ENCODE results near the gene TUBA3E.
"Not testable (repeated sequence)": the region's sequence is repeated elsewhere in the genome, so short reads cannot be mapped to it uniquely, and the experiment has no call there.

TUBA3E gene

DNA sequence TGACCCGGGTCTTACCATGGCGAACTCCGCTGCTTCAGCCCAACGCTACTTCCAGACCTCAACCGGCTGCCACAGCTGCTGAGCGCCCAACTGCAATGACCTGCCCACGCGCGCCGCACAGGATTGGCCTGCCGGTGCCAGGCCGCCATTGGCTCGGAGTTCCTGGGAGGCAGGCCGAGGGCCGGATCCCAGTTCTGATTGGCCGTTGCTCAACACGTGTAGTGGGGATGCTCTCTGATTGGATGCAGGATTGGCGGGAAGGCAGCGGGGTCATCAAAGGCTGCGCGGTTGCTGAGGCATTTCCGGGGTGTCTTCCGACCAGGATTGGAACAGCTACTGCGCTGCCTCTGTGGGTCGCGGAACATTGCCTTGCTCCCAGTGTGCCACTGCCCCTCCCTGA is at the start of gene TUBA3E:
Gene TUBA3E (minus strand): TSS at position 97 of the 400 bp plus-strand sequence. CDS start 79 bp downstream, at position 18.
- DNase-seq: no peak

DNA sequence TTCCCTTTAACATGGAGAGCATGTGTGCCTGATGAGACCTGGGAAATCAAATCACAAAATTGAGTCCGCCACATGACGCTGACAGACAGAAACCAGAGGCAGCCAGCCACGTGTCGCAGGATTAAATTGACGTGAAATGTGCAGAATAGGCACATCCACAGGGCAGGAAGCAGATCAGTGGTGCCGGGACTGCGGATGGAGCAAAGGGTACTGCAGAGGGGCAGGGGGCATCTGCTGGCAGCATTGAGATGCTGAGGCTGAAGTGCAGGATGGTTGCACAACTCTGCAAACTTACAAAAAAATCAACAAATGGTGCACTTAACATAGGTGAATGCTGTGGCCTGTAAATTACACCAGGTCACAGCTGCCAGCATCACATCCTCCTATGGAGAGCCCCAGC is 48.2 kb upstream of the TUBA3E start:
- no peak for DNase-seq

DNA sequence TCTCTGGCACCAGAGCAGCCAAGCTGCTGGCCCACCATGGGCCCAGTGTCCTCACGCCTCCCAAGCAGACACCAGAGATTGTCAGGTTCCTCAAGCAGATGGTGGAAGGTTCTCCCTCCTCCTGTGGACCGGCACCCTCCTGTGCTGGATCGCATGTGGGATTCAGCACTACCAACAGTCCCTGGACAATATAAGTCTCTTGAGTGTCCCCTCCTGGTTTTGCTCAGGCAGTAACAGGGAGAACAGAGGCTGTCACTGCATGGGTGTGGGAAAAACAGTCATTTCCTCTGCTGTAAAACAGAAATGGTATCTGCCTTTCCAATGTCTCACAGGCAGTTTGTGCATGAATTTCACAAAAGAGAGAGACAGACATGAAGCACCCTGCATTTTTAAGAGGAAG is 47.7 kb upstream of the TUBA3E start:
- DNase-seq: no peak

DNA sequence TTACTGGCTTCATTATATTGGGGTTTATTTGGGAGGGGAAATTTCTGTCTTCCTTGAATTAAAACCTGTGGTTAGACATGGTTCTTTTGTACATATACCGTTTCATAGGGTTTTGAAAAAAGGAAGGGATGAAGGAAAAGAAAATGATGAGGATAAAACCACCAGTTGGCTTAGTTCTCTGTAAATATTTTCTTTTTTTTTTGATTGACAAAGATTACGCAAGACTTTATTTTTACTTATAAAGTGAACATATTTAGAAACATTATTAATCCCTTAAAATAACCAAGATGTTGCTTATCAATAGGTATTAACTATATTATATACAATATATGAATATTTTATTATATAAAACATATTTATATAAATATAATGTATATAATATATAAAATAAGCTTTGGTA is 45.1 kb upstream of the TUBA3E start:
- DNase-seq: no peak

DNA sequence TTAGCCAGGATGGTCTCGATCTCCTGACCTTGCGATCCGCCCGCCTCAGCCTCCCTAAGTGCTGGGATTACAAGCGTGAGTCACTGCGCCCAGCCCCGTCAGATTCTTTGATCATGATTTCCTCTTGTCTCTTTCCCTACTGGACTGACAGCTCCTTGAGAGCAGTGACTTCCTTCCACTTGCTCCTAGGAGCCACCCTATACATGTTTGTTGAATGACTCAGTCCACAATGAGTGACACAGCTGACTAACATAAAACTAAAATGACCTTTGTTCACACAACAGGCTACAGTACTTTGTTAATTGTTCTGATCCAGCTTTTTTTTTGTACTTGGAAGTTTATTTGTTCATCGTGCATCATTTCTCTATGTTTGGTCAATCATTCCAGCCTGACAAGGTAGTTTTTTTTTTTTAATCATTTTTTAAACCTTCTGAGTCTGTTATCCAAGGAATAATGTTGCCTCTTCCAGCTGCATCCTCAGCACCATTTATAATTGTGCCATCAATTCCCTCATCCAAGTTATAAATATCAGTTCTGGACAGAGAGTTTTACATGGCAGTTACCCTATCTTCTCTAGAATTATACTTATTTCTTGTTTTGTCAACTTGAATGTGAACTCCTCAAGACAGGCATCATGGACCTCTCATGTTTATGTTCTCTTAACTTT is 42.9 kb upstream of the TUBA3E start:
- no peak for DNase-seq

DNA sequence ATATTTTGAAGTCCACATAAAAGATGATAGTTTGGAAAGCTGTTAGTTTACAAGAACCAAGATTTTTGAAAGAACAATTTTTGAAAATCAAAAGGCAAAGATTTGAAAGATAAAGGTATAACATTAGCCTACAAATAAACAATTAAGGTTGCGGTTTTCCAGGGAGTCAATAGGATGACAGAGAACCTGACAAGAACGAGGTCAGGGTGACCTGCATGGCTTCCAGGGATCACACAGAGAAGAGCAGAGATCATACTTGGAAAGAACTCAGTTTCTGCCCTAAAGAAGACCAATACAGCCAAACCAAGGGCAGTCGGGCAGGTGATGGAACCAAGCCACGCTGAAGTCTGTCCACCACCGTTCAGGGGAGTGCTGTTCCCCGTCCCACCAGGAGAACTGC is 41.3 kb upstream of the TUBA3E start:
- not testable (repeated sequence) for DNase-seq

DNA sequence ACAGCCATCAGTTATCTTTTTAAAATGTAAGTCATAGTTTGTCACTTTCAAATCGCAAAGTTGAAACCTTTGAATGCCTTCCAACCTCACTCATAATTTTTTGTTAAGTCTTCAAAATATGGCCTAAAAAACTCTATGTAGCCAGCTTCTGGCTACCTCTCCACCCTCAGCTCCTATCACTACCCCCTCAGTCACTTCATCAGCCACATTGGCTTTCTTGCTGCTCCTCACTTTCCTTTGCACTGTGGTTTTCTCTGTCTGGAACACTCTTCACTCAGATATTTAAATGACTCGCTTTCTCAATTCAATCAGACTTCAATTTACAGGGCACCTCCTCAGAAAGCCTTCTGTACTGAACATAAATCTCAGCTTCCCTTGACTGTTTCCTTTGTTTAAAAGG is 34.8 kb upstream of the TUBA3E start:
- not testable (repeated sequence) for DNase-seq

DNA sequence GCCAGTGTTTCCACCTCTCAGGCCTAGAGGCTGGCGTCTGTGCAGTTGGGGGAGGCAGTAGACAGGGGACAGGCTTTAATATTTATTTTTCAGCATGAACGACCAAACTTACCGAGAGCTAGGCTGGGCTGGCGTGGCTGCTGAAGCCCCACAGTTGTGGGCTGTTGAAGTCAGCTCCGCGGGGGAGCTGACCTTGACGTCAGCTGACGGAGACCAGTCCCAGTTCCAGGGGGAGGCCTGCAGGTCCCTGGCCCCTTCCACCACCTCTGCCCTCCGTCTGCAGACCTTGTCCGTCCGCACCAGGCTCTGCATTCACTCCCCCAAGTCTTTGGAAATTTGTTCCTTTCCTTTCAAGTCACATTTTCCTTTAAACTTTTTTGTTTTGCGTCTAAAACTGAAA is 33.4 kb upstream of the TUBA3E start:
- DNase-seq: no peak

DNA sequence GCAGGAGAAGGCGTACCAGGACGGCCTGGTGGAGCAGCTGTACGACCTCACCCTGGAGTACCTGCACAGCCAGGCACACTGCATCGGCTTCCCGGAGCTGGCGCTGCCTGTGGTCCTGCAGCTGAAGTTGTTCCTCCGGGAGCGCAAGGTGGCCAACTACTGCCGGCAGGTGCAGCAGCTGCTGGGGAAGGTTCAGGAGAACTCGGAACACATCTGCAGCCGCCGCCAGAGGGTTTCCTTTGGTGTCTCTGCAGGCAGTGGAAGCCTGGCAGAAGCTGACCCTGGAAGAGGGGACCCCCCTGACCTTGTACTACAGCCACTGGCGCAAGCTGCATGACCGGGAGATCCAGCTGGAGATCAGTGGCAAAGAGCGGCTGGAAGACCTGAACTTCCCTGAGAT is 32.7 kb upstream of the TUBA3E start:
- not testable (repeated sequence) for DNase-seq

DNA sequence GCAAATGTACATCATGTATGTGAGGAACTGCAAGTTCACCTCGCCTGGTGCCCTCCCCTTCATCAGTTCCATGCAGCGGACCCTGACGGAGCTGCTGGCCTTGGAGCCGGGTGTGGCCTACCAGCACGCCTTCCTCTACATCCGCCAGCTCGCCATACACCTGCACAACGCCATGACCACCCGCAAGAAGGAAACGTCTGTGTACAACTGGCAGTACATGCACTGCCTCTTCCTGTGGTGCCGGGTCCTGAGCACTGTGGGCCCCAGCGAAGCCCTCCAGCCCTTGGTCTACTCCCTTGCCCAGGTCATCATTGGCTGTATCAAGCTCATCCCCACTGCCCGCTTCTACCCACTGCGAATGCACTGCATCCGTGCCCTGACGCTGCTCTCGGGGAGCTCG is 32.1 kb upstream of the TUBA3E start:
- DNase-seq: not testable (repeated sequence)

DNA sequence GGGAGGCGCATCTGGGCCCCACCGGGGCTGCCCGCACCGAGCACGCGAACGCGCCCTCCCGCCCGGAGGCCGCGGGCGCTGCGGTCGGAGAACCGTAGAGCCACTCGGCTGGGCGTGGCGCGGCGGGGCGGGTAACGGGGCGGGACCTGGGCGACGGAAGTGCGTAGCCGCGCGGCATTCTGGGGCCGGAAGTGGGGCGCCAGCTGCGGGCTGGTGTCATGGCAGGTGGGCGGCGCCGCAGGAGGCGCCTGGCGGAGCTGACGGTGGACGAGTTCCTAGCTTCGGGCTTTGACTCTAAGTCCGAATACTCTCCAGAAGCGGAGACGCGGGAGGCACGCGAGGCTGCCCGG is 30.9 kb upstream of the TUBA3E start:
- DNase-seq: not testable (repeated sequence)

DNA sequence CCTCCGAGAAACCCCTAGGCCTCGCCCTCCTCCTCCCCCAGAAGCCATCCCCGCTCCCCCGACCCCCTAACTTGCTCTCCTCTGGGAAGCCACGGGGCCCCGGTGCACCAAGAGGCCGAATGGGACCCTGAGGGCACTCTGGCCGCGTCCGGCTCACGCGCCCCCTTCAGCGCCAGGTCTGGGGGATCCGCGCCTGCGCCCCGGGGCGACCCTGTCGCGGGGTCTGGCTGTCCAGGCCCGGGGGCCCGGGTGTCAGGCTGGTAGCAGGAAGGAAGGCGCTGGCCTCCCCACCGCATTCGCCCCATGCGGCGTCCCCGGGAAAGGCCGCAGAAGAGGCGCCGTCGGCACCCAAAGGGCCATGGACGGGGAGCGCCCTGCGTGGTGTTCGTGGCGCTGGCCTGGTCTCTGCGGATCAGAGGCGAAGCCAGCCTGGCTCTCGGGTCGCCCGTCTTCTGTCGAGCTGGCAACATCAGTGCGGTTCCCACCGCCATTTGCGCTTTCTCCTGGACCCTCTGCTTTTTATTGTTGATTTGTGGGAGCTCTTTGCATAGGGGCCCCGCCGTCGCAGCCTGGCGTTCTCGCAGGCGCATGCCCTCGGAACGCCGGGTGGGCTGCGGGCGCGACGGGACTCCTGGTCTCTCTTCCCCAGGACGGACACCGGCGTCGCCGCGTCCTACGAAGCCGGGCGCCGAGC is 30.4 kb upstream of the TUBA3E start:
- not testable (repeated sequence) for DNase-seq

DNA sequence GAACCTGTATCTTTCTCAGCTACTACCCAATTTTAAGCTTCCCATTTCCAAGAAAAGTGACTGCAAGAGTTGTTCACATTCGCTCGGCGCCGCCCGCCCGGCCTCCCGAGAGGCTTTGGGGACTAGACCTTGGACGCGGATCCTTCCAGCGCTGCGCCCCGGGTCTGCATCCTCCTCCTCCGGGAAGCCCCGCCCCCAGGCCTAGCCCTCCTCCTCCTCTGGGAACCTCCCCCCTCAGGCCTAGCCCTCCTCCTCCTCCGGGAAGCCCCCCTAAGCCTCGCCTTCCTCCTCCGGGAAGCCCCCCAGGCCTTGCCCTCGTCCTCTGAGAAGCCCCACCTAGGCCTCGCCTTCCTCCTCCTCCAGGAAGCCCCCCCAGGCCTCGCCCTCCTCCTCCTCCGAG is 29.8 kb upstream of the TUBA3E start:
- DNase-seq: not testable (repeated sequence)

DNA sequence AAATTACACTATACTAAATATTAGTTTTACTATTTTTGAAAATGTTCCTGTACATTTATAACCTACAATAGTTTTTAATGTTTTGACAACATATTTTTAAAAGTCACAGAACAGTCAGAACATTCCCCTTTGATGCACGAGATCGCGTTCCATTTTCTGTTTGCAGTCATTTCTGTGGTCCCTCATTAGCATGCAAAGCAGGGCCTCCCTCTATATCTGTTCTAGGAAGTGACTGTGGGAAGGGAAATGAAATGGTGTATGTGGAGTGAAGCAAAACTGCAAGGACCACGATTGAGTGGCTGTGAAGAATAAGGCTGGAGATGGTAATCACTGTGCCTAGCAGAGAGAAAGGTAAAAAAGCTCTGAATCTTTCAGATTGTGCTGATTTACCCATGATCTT is 24.3 kb upstream of the TUBA3E start:
- DNase-seq: not testable (repeated sequence)

DNA sequence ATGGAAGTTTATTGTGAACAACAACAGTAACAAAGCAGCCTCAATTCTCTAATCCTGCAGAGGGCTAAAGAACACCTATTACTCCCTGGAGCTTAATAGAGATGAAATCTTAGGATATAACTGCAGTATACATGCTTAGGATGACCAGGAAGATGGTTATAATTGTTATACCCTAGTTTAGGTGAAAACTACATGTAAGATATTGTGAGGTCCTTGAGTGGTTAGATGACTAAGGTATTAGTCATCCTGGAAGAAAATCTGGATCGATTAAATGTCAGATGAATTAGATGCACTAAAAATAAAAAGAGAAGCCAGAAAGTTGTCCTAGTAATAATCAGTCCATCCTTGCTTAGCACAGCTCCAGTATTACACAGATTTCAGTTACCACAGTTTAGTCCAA is 22.3 kb upstream of the TUBA3E start:
- DNase-seq: not testable (repeated sequence)

DNA sequence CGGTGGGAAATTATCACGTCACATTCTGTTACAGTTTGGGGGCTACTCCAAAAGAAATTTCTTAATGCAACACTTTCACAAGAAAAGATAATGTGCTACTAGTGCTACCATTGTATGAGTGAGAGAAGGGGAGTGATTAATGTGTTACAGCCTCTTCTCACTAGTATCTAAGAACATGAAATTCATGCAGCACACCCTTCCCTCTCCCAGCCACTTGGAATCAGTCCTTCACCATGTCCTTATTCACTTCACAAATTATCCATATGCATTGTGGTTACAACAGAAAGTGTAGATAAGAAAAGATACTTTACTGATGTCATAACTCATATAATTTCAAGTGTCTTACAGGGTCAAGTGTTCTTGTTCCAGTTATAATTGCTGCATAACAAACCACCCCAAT is 20.9 kb upstream of the TUBA3E start:
- not testable (repeated sequence) for DNase-seq

DNA sequence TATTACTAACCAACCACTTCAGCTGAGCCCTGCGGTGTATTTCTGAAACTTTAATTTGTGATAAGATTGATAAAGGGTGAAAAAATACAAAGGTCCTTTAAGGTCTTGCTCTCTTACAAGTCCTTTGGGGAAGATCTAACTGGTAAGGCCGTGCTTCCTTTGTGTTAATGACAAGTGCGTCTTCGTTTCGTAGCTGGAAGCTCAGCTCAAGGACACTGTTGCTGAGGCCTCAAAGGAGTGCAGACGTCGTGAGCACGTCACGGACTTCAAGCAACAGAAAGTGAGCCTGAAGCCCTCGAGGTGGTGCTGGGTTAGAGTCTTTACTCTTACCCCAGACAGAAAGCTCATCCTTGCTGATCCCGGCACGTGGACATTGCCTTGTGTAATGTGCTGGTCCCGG is 8.8 kb upstream of the TUBA3E start:
- not testable (repeated sequence) for DNase-seq

DNA sequence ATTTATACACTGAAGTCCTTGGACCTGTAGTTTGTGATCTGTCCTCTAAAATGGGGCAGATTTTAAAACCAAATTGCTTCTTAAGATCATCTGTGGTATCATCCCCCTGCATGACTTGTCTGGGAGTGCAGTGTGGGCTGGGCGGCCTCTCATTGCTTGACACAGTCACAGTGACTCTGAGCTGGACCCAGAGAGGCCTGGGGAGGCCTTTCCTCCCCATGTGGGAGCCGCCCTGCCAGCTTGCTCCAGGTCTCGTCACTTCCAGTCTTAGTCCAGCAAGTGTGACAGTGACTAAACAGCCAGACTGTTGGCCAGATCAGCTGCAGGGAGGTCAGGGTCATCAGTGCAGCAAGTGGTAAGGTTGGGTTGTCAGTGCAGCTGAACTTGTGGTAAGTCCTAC is 4.9 kb upstream of the TUBA3E start:
- not testable (repeated sequence) for DNase-seq

DNA sequence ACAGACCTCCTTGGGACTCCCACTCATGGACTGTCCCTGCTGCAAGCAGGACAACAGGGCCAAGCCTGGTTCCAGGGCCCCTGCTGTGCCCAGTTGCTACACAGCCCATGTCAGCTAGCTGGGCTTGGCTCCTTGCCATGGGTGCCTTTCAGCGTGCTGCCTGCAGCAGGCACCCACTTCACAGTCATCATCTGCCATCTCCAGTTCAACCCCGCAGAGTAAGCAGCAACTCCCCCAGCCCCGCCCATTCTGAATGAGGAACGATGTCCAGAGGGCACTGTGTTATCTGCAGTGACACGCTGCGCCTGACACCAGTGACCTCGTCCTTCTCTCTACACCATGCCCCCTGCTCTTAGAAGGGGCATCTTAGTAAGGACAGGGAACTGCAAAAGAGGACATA is 4.3 kb upstream of the TUBA3E start:
- DNase-seq: not testable (repeated sequence)

DNA sequence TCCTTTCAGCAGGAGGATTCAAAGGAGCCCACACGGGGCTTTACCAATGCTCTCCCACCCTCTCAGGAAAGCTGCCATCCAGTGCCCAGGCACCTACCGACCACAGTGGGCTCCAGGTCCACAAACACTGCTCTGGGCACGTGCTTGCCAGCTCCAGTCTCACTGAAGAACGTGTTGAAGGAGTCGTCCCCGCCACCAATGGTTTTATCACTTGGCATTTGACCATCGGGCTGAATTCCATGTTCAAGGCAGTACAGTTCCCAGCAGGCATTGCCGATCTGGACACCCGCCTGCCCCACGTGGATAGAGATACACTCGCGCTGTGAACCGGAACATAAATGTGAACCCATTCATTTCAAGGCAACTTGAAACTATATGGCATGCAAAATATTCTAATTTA is 2.2 kb downstream of the TUBA3E start:
- DNase-seq: not testable (repeated sequence)

DNA sequence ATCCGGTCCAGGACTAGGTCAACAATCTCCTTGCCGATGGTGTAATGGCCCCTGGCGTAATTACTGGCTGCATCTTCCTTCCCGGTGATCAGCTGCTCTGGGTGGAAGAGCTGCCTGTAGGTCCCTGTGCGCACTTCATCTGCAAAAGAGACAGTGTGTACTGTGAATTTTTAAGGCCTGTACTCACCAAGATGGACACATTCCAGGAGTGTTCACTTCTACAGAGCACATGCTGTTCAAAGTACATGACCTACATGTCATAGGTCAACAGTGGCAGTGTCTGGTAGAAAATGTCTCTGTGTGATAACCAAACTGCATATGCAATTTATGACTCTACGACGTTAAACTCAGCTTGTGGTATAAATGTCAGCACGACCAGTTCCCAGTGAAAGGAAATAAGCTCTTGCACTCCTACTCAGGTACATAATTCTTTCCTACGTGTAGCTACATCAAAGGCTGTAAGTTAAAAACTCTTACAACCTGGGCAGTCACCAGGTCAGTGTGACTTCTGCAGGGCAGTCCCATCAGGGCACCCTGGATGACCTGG is 3.1 kb downstream of the TUBA3E start:
- not testable (repeated sequence) for DNase-seq

DNA sequence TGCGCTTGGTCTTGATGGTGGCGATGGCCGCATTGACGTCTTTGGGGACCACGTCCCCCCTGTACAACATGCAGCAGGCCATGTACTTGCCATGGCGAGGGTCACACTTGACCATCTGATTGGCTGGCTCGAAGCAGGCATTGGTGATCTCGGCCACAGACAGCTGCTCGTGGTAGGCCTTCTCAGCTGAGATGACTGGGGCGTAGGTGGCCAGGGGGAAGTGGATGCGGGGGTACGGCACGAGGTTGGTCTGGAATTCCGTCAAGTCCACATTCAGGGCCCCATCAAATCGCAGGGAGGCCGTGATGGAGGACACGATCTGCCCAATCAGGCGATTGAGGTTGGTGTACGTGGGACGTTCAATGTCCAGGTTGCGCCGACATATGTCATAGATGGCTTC is 4.4 kb downstream of the TUBA3E start:
- DNase-seq: not testable (repeated sequence)

DNA sequence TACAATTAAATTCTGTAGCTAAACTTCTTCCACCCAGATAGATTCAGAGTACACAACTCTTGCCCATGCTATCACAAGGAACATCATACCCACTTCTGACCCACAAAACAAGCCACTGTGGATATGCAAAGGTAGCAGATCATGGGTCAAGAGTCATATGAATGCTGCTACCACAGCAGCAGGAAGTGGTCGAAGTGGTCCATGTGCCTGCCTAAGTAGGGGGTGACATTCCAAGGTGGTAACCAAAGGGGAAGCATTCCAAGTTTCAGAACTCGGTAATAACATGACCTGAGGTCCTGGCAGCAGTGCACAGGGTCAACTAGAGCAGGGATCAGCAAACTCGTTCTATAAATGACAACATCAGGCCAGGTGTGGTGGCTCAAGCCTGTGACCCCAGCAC is 5.8 kb downstream of the TUBA3E start:
- not testable (repeated sequence) for DNase-seq

DNA sequence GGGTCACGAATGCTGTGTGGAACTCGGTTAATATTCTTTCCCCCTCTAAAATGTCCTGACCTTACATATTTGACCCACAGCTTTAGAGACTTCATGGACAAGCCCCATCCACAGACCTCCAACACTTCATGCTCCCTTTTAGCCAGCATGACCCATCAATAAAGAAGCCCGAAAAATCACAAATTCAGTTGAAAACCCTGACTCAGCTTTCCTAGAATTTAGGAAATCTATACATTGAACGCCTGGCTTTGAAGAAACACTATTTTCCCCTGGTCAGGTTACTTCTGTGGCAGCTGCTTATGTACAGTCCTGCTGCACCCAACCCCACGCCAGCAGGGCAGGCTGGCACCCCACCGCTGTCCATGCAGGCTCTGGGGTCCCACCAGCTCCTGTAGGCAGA is 6.9 kb downstream of the TUBA3E start:
- DNase-seq: not testable (repeated sequence)
